Ectodermal cell (in vitro differentiated cells): ENCODE data around the gene UQCR11.
"Not testable (repeated sequence)": the region's sequence is repeated elsewhere in the genome, so short reads cannot be mapped to it uniquely, and the experiment has no call there.

Experiments used
- H3K27ac ChIP-seq: 2 replicates; pipeline ENCODE4 v1.7.0; 2013; ENCODE audit warnings: mild to moderate bottlenecking, low read depth, low read length; ENCODE audit not compliant: insufficient read depth, poor library complexity, severe bottlenecking
- H3K27me3 ChIP-seq: 2 replicates; pipeline ENCODE4 v1.7.0; 2013; ENCODE audit warnings: mild to moderate bottlenecking, low read length; ENCODE audit not compliant: insufficient read depth, control insufficient read depth, poor library complexity, severe bottlenecking
- H3K36me3 ChIP-seq: one replicate; pipeline ENCODE4 v1.7.0; 2013; ENCODE audit warnings: low read length; ENCODE audit not compliant: control insufficient read depth, insufficient read depth
- H3K4me1 ChIP-seq: one replicate; pipeline ENCODE4 v1.7.0; 2013; ENCODE audit warnings: low read length; ENCODE audit not compliant: control insufficient read depth, insufficient read depth
- H3K4me3 ChIP-seq: 2 replicates; pipeline ENCODE4 v1.7.0; 2013; ENCODE audit warnings: low read depth, low read length, control low read depth; ENCODE audit not compliant: insufficient read depth
- H3K9me3 ChIP-seq: 2 replicates; pipeline ENCODE4 v1.7.0; 2013; ENCODE audit warnings: mild to moderate bottlenecking, low read length, moderate library complexity; ENCODE audit not compliant: control insufficient read depth
- WGBS, 2 experiments: methylation state at CpG; one replicate each; pipeline ENCODE4 v1.1.7; 2013; ENCODE audit warnings: missing lambda C conversion rate in 2 of 2; 5-methylcytosine and 5-hydroxymethylcytosine counted together

UQCR11 gene

GRCh38 chr19:1648459-1648849 lies 43.2 kb upstream of the UQCR11 start:
- Histone ChIP-seq H3K4me1 (peaks cover 14% of the 10 kb centered on the region), H3K27me3 (no peaks in the 10 kb centered on the region), H3K27ac (no peak overlapping the region), H3K36me3 (peaks cover 49% of the 10 kb centered on the region), H3K9me3 (no peaks in the 10 kb centered on the region), H3K4me3 (no peak overlapping the region)
- WGBS, 2 experiments: 93 to 94% methylated on average over 8 to 10 of the region's 10 CpGs

- H3K27ac ChIP-seq: no peak overlapping the region
- no peaks in the 10 kb centered on the region for H3K9me3 ChIP-seq
- H3K27me3 ChIP-seq: no peaks in the 10 kb centered on the region
- H3K4me1 ChIP-seq: peaks cover 14% of the 10 kb centered on the region
- no peak overlapping the region for H3K4me3 ChIP-seq
- 94 to 95% methylated on average over 41 of the region's 41 CpGs for WGBS, 2 experiments
- peaks cover 50% of the 10 kb centered on the region for H3K36me3 ChIP-seq
These were observed 42.5 kb upstream of the UQCR11 start for GRCh38 chr19:1647501-1648458.

DNA sequence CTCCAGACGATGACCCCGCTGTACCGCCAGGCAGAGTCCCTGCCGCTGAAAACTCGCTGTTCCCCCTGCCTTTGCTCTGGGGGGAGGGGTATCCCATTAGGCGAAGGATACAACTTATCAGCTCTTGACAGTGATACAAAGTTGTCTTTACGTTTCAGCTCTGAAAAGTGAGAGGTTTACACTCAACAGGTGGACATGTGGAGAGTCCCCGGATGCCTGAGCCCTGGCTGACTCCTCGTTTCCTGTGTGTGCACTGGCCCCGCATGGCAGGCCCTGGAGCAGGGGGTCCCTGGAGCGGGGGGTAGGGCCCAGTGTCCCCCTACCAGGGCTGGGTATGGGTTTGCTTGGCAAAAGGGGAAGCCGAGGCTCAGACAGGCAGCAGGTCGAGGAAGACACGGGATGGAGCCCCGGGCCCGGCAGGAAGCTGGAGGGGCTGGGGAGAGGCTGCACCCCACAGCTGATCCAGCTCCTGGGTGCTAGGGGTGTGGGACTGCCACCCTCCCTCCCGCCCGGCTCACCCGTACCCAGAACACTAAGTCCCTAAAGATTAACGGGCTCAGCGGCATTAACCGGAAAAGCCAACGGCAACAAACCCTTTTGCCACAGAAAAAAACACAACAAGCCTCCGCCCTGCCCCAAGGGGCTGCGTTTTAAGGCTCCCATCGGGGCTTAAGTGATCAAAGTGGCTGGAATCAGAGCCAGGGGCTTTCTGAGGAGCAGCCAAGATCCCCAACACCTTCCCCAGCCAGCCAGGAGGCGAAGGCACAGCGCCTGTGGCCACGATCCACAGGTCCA lies 41.6 kb upstream of the UQCR11 start:
- Histone ChIP-seq H3K4me3 (no peak overlapping the region), H3K27ac (no peak overlapping the region), H3K36me3 (peaks cover 59% of the 10 kb centered on the region), H3K9me3 (no peaks in the 10 kb centered on the region), H3K4me1 (peaks cover 14% of the 10 kb centered on the region), H3K27me3 (no peaks in the 10 kb centered on the region)
- WGBS, 2 experiments: 95 to 96% methylated on average over 29 of the region's 29 CpGs

DNA sequence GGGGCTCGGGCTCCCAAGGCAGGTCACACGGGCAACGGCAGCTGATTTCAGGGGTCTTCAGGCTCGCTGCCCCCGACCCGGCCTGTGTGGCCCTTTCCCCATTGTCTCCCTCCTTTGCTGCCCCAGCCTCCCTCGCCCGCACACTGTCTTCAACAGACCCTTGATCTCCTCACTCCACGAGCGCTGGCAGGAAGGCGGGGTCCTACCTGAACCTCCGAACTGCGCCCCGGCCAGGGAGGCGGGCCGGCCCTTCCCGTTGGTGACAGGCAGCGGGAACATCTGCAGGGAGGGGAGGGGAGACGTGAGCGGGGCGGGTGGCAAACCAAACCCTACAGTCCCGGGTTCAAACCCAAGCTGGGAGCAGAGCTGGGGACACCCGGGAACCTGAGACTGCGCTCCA lies 40.9 kb upstream of the UQCR11 start:
- 95% methylated on average over 24 of the region's 24 CpGs for WGBS, 2 experiments
- Histone ChIP-seq H3K27me3 (no peaks in the 10 kb centered on the region), H3K36me3 (peaks cover 63% of the 10 kb centered on the region), H3K4me1 (peaks cover 14% of the 10 kb centered on the region), H3K4me3 (no peak overlapping the region), H3K27ac (peak overlapping the region; percentile 8), H3K9me3 (no peaks in the 10 kb centered on the region)

DNA sequence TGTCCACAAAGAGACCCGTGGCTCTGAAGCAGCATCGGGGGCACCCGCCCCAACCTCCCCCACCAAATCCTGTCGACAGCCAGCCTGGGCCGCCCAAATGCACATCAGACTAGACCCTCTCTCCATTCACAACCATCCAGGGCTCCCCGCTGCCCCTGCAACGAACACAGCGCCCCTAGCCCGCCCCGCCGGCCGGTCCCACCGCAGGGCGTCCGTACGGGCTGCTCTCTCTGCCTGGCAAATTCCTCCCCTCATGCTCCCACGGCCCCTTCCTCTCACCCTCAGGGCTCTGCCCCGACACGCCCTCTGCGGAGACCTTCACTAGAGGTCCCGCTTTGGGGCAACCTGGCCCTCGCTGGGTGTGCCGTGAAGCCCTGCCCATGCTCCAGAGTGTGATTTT lies 40.0 kb upstream of the UQCR11 start:
- peaks cover 64% of the 10 kb centered on the region for H3K36me3 ChIP-seq
- H3K27ac ChIP-seq: no peak overlapping the region

DNA sequence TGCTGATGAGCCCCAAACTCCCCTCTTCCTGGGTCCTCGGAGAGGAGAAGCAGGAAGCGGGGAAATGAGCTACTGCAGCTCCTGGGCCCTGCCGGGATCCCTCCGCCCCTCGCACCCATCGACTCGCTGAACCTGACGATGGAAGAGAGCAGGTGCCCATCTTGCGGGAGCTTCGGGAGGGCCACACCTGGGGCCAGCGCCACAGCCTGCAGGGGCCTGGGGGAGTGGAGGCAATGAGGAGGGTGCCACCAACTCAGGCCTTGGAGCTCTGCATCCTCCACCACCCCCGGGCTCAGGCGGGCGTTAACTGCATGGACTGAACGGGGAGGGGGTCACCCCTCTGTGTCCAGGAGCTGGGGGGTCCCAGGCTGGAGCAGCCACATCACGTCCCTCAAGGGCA lies 38.8 kb upstream of the UQCR11 start:
- Histone ChIP-seq H3K36me3 (peaks cover 63% of the 10 kb centered on the region), H3K4me1 (peaks cover 3% of the 10 kb centered on the region), H3K9me3 (no peaks in the 10 kb centered on the region), H3K27me3 (no peaks in the 10 kb centered on the region), H3K4me3 (no peak overlapping the region), H3K27ac (no peak overlapping the region)
- 94 to 96% methylated on average over 16 of the region's 16 CpGs for WGBS, 2 experiments

More for the DNA sequence above, 40.0 kb upstream of the UQCR11 start:
- Histone ChIP-seq H3K4me3 (no peak overlapping the region), H3K4me1 (peaks cover 13% of the 10 kb centered on the region), H3K9me3 (no peaks in the 10 kb centered on the region), H3K27me3 (no peaks in the 10 kb centered on the region)
- 95% methylated on average over 23 of the region's 23 CpGs for WGBS, 2 experiments

DNA sequence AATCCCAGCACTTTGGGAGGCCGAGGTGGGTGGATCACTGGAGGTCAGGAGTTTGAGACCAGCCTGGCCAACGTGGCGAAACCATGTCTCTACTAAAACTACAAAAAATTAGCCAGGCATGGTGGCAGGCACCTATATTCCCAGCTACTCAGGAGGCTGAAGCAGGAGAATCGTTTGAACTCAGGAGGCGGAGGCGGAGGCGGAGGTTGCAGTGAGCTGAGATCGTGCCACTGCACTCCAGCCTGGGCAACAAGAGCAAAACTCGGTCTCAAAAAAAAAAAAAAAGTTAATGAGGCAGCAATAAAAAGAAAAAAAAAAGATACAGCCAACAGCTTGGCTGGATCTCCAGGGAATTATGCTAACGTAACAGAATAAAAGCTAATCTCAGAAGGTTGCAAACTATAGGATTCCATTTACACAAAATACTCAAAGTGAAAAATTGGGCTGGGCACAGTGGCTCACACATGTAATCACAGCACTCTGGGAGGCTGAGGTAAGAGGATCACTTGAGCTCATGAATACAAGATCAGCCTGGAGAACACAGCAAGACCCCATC lies 35.7 kb upstream of the UQCR11 start:
- H3K36me3 ChIP-seq: peaks cover 74% of the 10 kb centered on the region
- WGBS, 2 experiments: 95% methylated on average over 10 of the region's 10 CpGs
- H3K4me1 ChIP-seq, H3K27ac ChIP-seq, H3K4me3 ChIP-seq, H3K27me3 ChIP-seq, H3K9me3 ChIP-seq: not testable (repeated sequence)

DNA sequence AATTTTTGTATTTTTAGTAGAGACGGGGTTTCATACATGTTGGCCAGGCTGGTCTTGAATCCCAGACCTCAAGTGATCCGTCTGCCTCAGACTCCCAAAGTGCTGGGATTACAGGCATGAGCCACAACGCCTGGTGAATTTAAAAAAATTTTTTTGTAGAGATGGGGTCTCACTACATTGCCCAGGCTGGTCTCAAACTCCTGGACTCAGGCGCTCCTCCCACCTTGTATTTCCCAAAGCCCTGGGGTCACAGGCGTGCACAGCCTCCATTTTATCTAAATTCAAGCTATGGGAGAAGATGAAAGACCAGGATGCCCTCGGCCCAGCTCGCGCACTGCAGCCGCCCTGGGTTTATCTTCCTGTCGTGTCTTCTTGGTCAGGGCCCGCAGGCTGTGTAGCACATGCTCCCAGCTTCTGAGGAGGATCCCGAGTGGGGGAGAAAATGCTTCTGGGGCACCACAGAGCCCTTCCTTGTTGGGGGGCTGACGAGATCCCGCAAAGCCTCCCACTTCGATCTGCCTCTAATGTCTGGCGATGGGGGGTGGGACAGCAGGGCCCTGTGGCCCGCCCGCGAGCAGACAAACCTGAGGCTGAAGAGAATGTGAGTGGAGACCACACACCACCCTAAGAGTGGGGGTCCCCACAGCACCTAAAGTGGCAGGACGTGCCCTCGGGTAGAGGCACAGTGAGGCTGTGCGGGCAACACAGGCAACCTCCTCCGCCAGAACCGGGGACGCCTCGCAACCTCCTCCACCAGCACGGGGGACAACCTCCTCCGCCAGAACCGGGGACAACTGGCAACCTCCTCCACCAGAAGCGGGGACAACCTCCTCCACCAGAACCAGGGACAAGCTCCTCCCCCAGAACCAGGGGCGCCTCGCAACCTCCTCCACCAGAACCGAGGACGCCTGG lies 31.3 kb upstream of the UQCR11 start:
- no peaks in the 10 kb centered on the region for H3K27me3 ChIP-seq
- no peak overlapping the region for H3K27ac ChIP-seq
- H3K36me3 ChIP-seq: peaks cover 71% of the 10 kb centered on the region
- H3K4me3 ChIP-seq: no peak overlapping the region
- H3K9me3 ChIP-seq: no peaks in the 10 kb centered on the region
- 95 to 98% methylated on average over 34 of the region's 34 CpGs for WGBS, 2 experiments
- H3K4me1 ChIP-seq: no peaks in the 10 kb centered on the region

DNA sequence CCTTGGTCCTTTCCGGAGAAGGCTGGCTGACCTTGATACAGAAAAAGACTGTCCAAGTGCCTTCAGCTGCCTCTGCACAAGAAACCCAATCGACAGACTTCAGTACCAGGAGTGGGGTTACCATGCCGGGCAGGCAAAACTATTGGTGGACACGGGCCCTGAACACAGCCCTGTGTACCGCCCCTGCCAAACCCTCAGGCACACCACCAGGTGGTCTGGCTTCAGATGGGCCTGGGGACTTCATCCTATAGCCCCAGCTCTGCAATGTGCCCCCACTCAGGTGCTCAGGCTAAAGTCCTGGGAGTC lies 29.6 kb upstream of the UQCR11 start:
- Histone ChIP-seq H3K36me3 (peaks cover 65% of the 10 kb centered on the region), H3K9me3 (no peaks in the 10 kb centered on the region), H3K27me3 (no peaks in the 10 kb centered on the region), H3K4me1 (no peaks in the 10 kb centered on the region), H3K27ac (no peak overlapping the region), H3K4me3 (no peak overlapping the region)
- 97% methylated on average over 5 of the region's 5 CpGs for WGBS, 2 experiments
